Testis (tissue), 2 donors: ENCODE measurements around the gene RBBP8NL.

Experiments used
- POLR2A ChIP-seq: fragments of 450-650 bp; IDR thresholded peaks from one replicate; pipeline ENCODE4 v1.6.1; 2017; ENCODE audit warnings: antibody characterized with exemption, mild to moderate bottlenecking, moderate library complexity
- TF ChIP-seq, protein P1 (sequence below), 3 experiments: fragments of 450-650 bp in 2 of 3; fragments of 200-600 bp in 1 of 3; sonication (generic) in 1 of 3; IDR thresholded peaks; one replicate each; pipeline ENCODE4 v1.5.1; 2016 to 2019; ENCODE audit warnings: antibody characterized with exemption in 3 of 3, mild to moderate bottlenecking in 2 of 3, moderate library complexity in 1 of 3

DNA sequence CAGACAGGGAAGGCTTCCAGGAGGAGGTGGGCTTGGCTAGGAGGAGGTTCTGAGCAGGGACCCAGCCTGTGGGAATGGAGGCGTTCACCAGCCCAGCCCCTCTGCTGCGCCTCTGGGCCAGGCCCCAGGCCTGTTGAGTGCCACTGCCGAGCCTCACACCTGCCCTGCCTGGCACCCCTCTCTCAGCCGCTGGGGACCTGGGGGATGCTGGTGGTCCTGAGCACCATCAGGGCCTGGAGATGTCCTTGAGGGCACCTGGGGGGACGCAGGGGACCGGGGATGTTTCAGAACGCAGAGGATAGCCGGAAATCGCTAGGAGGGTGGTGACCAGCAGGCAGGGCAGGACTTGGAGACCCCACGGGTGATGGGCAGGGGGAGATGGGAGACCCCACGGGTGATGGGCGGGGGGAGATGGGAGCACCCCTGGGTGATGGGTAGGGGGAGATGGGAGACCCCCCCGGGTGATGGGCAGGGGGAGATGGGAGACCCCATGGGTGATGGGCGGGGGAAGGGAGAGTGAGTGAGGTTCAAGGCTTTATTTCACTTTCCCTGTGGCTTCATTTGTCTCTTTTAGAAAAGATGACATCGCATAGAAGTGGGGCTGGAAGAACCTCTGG is 35.7 kb upstream of the RBBP8NL start:
- TF ChIP-seq, protein P1, sequence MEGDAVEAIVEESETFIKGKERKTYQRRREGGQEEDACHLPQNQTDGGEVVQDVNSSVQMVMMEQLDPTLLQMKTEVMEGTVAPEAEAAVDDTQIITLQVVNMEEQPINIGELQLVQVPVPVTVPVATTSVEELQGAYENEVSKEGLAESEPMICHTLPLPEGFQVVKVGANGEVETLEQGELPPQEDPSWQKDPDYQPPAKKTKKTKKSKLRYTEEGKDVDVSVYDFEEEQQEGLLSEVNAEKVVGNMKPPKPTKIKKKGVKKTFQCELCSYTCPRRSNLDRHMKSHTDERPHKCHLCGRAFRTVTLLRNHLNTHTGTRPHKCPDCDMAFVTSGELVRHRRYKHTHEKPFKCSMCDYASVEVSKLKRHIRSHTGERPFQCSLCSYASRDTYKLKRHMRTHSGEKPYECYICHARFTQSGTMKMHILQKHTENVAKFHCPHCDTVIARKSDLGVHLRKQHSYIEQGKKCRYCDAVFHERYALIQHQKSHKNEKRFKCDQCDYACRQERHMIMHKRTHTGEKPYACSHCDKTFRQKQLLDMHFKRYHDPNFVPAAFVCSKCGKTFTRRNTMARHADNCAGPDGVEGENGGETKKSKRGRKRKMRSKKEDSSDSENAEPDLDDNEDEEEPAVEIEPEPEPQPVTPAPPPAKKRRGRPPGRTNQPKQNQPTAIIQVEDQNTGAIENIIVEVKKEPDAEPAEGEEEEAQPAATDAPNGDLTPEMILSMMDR (IDR thresholded peaks at IDR 0.05) = no peak
- TF ChIP-seq POLR2A = no peak
